Measurements from ENCODE around the gene SOS1. TPM values are rescaled to one million over a fixed set of nuclear protein-coding genes. Genes with fewer than 3 reads are reported as not detected.
A peak's percentile ranks its signal among the peaks of the same experiment; 100 is the strongest.

The SOS1 gene
- total RNA-seq, 1 donor from 2014 or later, result 14.1 TPM

GRCh38 chr2:39018638-39019037 lies 102.2 kb downstream of the SOS1 start:
- peaks cover 0 to 4% (median 4%) of the 10 kb centered on the region in 3 donors for H3K36me3 ChIP-seq (ENCODE audit: control insufficient read depth in 3 of 3, insufficient read depth in 3 of 3, low read length in 3 of 3)
- H3K4me3 ChIP-seq (ENCODE audit: low read length in 3 of 3), result no peak overlapping the region
- H3K27me3 ChIP-seq (ENCODE audit: control insufficient read depth in 3 of 3, insufficient read depth in 3 of 3, low read length in 3 of 3), result no peaks in the 10 kb centered on the region
- H3K4me1 ChIP-seq (ENCODE audit: control insufficient read depth in 3 of 3, insufficient read depth in 3 of 3, low read length in 3 of 3), result peaks cover 0 to 8% (median 0%) of the 10 kb centered on the region in 3 donors
- H3K27ac ChIP-seq (ENCODE audit: low read depth, low read length), result peak overlapping the region; percentile 3
- H3K9ac ChIP-seq (ENCODE audit: low read depth in 1 of 3, low read length in 3 of 3), result no peak overlapping the region
- H3K9me3 ChIP-seq (ENCODE audit: control insufficient read depth in 3 of 3, low read length in 3 of 3), result no peaks in the 10 kb centered on the region

GRCh38 chr2:39017334-39017733 lies 103.5 kb downstream of the SOS1 start:
- Histone ChIP-seq H3K4me1 (ENCODE audit: control insufficient read depth in 3 of 3, insufficient read depth in 3 of 3, low read length in 3 of 3) (peaks cover 0 to 8% (median 0%) of the 10 kb centered on the region in 3 donors), H3K27me3 (ENCODE audit: control insufficient read depth in 3 of 3, insufficient read depth in 3 of 3, low read length in 3 of 3) (no peaks in the 10 kb centered on the region), H3K9ac (ENCODE audit: low read depth in 1 of 3, low read length in 3 of 3) (peak overlapping the region in 1 of 3 donors; percentile 10), H3K36me3 (ENCODE audit: control insufficient read depth in 3 of 3, insufficient read depth in 3 of 3, low read length in 3 of 3) (peaks cover 0 to 12% (median 9%) of the 10 kb centered on the region in 3 donors), H3K9me3 (ENCODE audit: control insufficient read depth in 3 of 3, low read length in 3 of 3) (no peaks in the 10 kb centered on the region), H3K4me3 (ENCODE audit: low read length in 3 of 3) (no peak overlapping the region), H3K27ac (ENCODE audit: low read depth, low read length) (no peak overlapping the region)

- Histone ChIP-seq H3K27ac (ENCODE audit: low read depth, low read length) (no peak overlapping the region), H3K9me3 (ENCODE audit: control insufficient read depth in 3 of 3, low read length in 3 of 3) (no peaks in the 10 kb centered on the region), H3K4me1 (ENCODE audit: control insufficient read depth in 3 of 3, insufficient read depth in 3 of 3, low read length in 3 of 3) (peaks cover 0 to 8% (median 0%) of the 10 kb centered on the region in 3 donors), H3K9ac (ENCODE audit: low read depth in 1 of 3, low read length in 3 of 3) (no peak overlapping the region), H3K4me3 (ENCODE audit: low read length in 3 of 3) (no peak overlapping the region), H3K27me3 (ENCODE audit: control insufficient read depth in 3 of 3, insufficient read depth in 3 of 3, low read length in 3 of 3) (no peaks in the 10 kb centered on the region), H3K36me3 (ENCODE audit: control insufficient read depth in 3 of 3, insufficient read depth in 3 of 3, low read length in 3 of 3) (peaks cover 3 to 20% (median 14%) of the 10 kb centered on the region in 3 donors)
Measured at GRCh38 chr2:39015424-39015823, 105.4 kb downstream of the SOS1 start.

- H3K27me3 ChIP-seq (ENCODE audit: control insufficient read depth in 3 of 3, insufficient read depth in 3 of 3, low read length in 3 of 3), result no peaks in the 10 kb centered on the region
- H3K27ac ChIP-seq (ENCODE audit: low read depth, low read length), result no peak overlapping the region
- H3K9ac ChIP-seq (ENCODE audit: low read depth in 1 of 3, low read length in 3 of 3), result no peak overlapping the region
- peaks cover 6 to 28% (median 17%) of the 10 kb centered on the region in 3 donors for H3K36me3 ChIP-seq (ENCODE audit: control insufficient read depth in 3 of 3, insufficient read depth in 3 of 3, low read length in 3 of 3)
- no peak overlapping the region for H3K4me3 ChIP-seq (ENCODE audit: low read length in 3 of 3)
- no peaks in the 10 kb centered on the region for H3K9me3 ChIP-seq (ENCODE audit: control insufficient read depth in 3 of 3, low read length in 3 of 3)
- peaks cover 0 to 8% (median 0%) of the 10 kb centered on the region in 3 donors for H3K4me1 ChIP-seq (ENCODE audit: control insufficient read depth in 3 of 3, insufficient read depth in 3 of 3, low read length in 3 of 3)
Measured at GRCh38 chr2:39013871-39014270, 107.0 kb downstream of the SOS1 start.

- Histone ChIP-seq H3K4me3 (ENCODE audit: low read length in 3 of 3) (no peak overlapping the region), H3K9ac (ENCODE audit: low read depth in 1 of 3, low read length in 3 of 3) (no peak overlapping the region), H3K4me1 (ENCODE audit: control insufficient read depth in 3 of 3, insufficient read depth in 3 of 3, low read length in 3 of 3) (no peaks in the 10 kb centered on the region), H3K27ac (ENCODE audit: low read depth, low read length) (no peak overlapping the region), H3K9me3 (ENCODE audit: control insufficient read depth in 3 of 3, low read length in 3 of 3) (no peaks in the 10 kb centered on the region), H3K36me3 (ENCODE audit: control insufficient read depth in 3 of 3, insufficient read depth in 3 of 3, low read length in 3 of 3) (peaks cover 16 to 33% (median 31%) of the 10 kb centered on the region in 3 donors), H3K27me3 (ENCODE audit: control insufficient read depth in 3 of 3, insufficient read depth in 3 of 3, low read length in 3 of 3) (no peaks in the 10 kb centered on the region)
Measured at GRCh38 chr2:39008665-39009064, 112.2 kb downstream of the SOS1 start.

- Histone ChIP-seq H3K36me3 (ENCODE audit: control insufficient read depth in 3 of 3, insufficient read depth in 3 of 3, low read length in 3 of 3) (peaks cover 16 to 27% (median 25%) of the 10 kb centered on the region in 3 donors), H3K4me1 (ENCODE audit: control insufficient read depth in 3 of 3, insufficient read depth in 3 of 3, low read length in 3 of 3) (no peaks in the 10 kb centered on the region), H3K4me3 (ENCODE audit: low read length in 3 of 3) (no peak overlapping the region), H3K9me3 (ENCODE audit: control insufficient read depth in 3 of 3, low read length in 3 of 3) (no peaks in the 10 kb centered on the region), H3K9ac (ENCODE audit: low read depth in 1 of 3, low read length in 3 of 3) (no peak overlapping the region), H3K27ac (ENCODE audit: low read depth, low read length) (no peak overlapping the region), H3K27me3 (ENCODE audit: control insufficient read depth in 3 of 3, insufficient read depth in 3 of 3, low read length in 3 of 3) (no peaks in the 10 kb centered on the region)
Measured at GRCh38 chr2:39007875-39008504, 112.9 kb downstream of the SOS1 start.

- no peak overlapping the region for H3K27ac ChIP-seq (ENCODE audit: low read depth, low read length)
- H3K4me3 ChIP-seq (ENCODE audit: low read length in 3 of 3), result no peak overlapping the region
- H3K27me3 ChIP-seq (ENCODE audit: control insufficient read depth in 3 of 3, insufficient read depth in 3 of 3, low read length in 3 of 3), result no peaks in the 10 kb centered on the region
- peaks cover 15 to 38% (median 22%) of the 10 kb centered on the region in 3 donors for H3K36me3 ChIP-seq (ENCODE audit: control insufficient read depth in 3 of 3, insufficient read depth in 3 of 3, low read length in 3 of 3)
- no peaks in the 10 kb centered on the region for H3K4me1 ChIP-seq (ENCODE audit: control insufficient read depth in 3 of 3, insufficient read depth in 3 of 3, low read length in 3 of 3)
- no peak overlapping the region for H3K9ac ChIP-seq (ENCODE audit: low read depth in 1 of 3, low read length in 3 of 3)
- no peaks in the 10 kb centered on the region for H3K9me3 ChIP-seq (ENCODE audit: control insufficient read depth in 3 of 3, low read length in 3 of 3)
Measured at GRCh38 chr2:39000552-39000951, 120.3 kb downstream of the SOS1 start.

GRCh38 chr2:38997781-38998180 lies 123.1 kb downstream of the SOS1 start:
- Histone ChIP-seq H3K9ac (ENCODE audit: low read depth in 1 of 3, low read length in 3 of 3) (no peak overlapping the region), H3K36me3 (ENCODE audit: control insufficient read depth in 3 of 3, insufficient read depth in 3 of 3, low read length in 3 of 3) (peaks cover 16 to 47% (median 27%) of the 10 kb centered on the region in 3 donors), H3K9me3 (ENCODE audit: control insufficient read depth in 3 of 3, low read length in 3 of 3) (no peaks in the 10 kb centered on the region)

GRCh38 chr2:38991899-38992298 lies 129.0 kb downstream of the SOS1 start:
- Histone ChIP-seq H3K36me3 (ENCODE audit: control insufficient read depth in 3 of 3, insufficient read depth in 3 of 3, low read length in 3 of 3) (peaks cover 5 to 22% (median 11%) of the 10 kb centered on the region in 3 donors), H3K9ac (ENCODE audit: low read depth in 1 of 3, low read length in 3 of 3) (no peak overlapping the region), H3K4me1 (ENCODE audit: control insufficient read depth in 3 of 3, insufficient read depth in 3 of 3, low read length in 3 of 3) (no peaks in the 10 kb centered on the region), H3K27ac (ENCODE audit: low read depth, low read length) (no peak overlapping the region), H3K9me3 (ENCODE audit: control insufficient read depth in 3 of 3, low read length in 3 of 3) (no peaks in the 10 kb centered on the region), H3K4me3 (ENCODE audit: low read length in 3 of 3) (no peak overlapping the region), H3K27me3 (ENCODE audit: control insufficient read depth in 3 of 3, insufficient read depth in 3 of 3, low read length in 3 of 3) (no peaks in the 10 kb centered on the region)

More at GRCh38 chr2:38997781-38998180, 123.1 kb downstream of the SOS1 start:
- H3K4me3 ChIP-seq (ENCODE audit: low read length in 3 of 3), result no peak overlapping the region
- H3K4me1 ChIP-seq (ENCODE audit: control insufficient read depth in 3 of 3, insufficient read depth in 3 of 3, low read length in 3 of 3), result no peaks in the 10 kb centered on the region
- no peaks in the 10 kb centered on the region for H3K27me3 ChIP-seq (ENCODE audit: control insufficient read depth in 3 of 3, insufficient read depth in 3 of 3, low read length in 3 of 3)
- H3K27ac ChIP-seq (ENCODE audit: low read depth, low read length), result no peak overlapping the region

GRCh38 chr2:38988716-38989115 lies 132.1 kb downstream of the SOS1 start:
- H3K27me3 ChIP-seq (ENCODE audit: control insufficient read depth in 3 of 3, insufficient read depth in 3 of 3, low read length in 3 of 3), result no peaks in the 10 kb centered on the region
- H3K27ac ChIP-seq (ENCODE audit: low read depth, low read length), result no peak overlapping the region
- H3K36me3 ChIP-seq (ENCODE audit: control insufficient read depth in 3 of 3, insufficient read depth in 3 of 3, low read length in 3 of 3), result peaks cover 5 to 31% (median 8%) of the 10 kb centered on the region in 3 donors
- no peaks in the 10 kb centered on the region for H3K9me3 ChIP-seq (ENCODE audit: control insufficient read depth in 3 of 3, low read length in 3 of 3)
- no peaks in the 10 kb centered on the region for H3K4me1 ChIP-seq (ENCODE audit: control insufficient read depth in 3 of 3, insufficient read depth in 3 of 3, low read length in 3 of 3)
- no peak overlapping the region for H3K4me3 ChIP-seq (ENCODE audit: low read length in 3 of 3)
- H3K9ac ChIP-seq (ENCODE audit: low read depth in 1 of 3, low read length in 3 of 3), result no peak overlapping the region

Measured in skeletal muscle tissue (tissue), 4 donors.